HepG2 (cell line): ENCODE results near the gene MKRN1. TPM values are rescaled to one million over a fixed set of nuclear protein-coding genes. Genes with fewer than 3 reads are reported as not detected.

ENCODE experiments used
- ATAC-seq: fragments of 200-7000 bp; cut with Tn5 transposase; 3 replicates; pipeline ENCODE4 v1.9.1; 2020; ENCODE audit warnings: mild to moderate bottlenecking, moderate library complexity
- BruUV-seq: library from RNA; stranded (reverse); fragments of 400-500 nt; replicated peaks from 2 replicates; lab custom pipeline; 2021; lab: Mats Ljungman, UMichigan
- CTCF ChIA-PET: fragments of 300-600 bp; formaldehyde crosslinking; extraction: SDS; loops from one replicate; lab custom pipeline; 2021; ENCODE audit warnings: low total read pairs, inconsistent platforms, low intra/inter-chr PET ratio; lab: Yijun Ruan, JAX
- POLR2A ChIA-PET: fragments of 350-600 bp; sonication (Branson Sonifier 250); formaldehyde crosslinking; loops from one replicate; lab custom pipeline; 2020; ENCODE audit warnings: antibody characterized with exemption, inconsistent platforms; lab: Yijun Ruan, JAX
- DNase-seq: peaks from one replicate; pipeline ENCODE4 v3.0.0-alpha.2; 2015; ENCODE audit warnings: low spot score
- FAIRE-seq: peaks from 3 replicates; lab custom pipeline; 2011; peaks lifted over from hg19 to GRCh38; lab: Jason Lieb, UNC
- H2AFZ ChIP-seq: one replicate; pipeline ENCODE4 v1.6.1; 2011; ENCODE audit warnings: low read length, inconsistent platforms
- H3K27ac ChIP-seq: fragments of 300-600 bp; 3 replicates; pipeline ENCODE4 v1.8.0; 2011; ENCODE audit warnings: mixed run types, mild to moderate bottlenecking, mixed read lengths, low read length, inconsistent platforms; ENCODE audit not compliant: insufficient read depth; ENCODE audit errors: extremely low read length
- H3K27me3 ChIP-seq, 2 experiments: fragments of 200-600 bp in 1 of 2; 2 replicates in 1 of 2; 3 replicates in 1 of 2; pipeline versions ENCODE4 v1.6.0 to v1.8.0; 2011; ENCODE audit warnings: low read length in 2 of 2, mild to moderate bottlenecking in 2 of 2, moderate library complexity in 2 of 2, inconsistent platforms in 1 of 2; ENCODE audit not compliant: insufficient read depth in 2 of 2, control insufficient read depth in 1 of 2
- H3K36me3 ChIP-seq, 2 experiments: fragments of 200-600 bp in 1 of 2; replicated peaks in 1 of 2; 2 replicates in 1 of 2; 3 replicates in 1 of 2; pipeline versions ENCODE4 v1.5.1 to v1.8.0; 2011; ENCODE audit warnings: low read length in 2 of 2, inconsistent platforms in 1 of 2; ENCODE audit not compliant: insufficient read depth in 2 of 2, control insufficient read depth in 1 of 2
- H3K4me1 ChIP-seq: 2 replicates; pipeline ENCODE4 v1.5.1; 2012; ENCODE audit warnings: low read length, inconsistent platforms; ENCODE audit not compliant: insufficient read depth
- H3K4me2 ChIP-seq: 2 replicates; pipeline ENCODE4 v1.6.0; 2011; ENCODE audit warnings: low read depth, low read length, inconsistent platforms
- H3K4me3 ChIP-seq, 3 experiments: fragments of 200-600 bp in 1 of 3; sonication (generic), shearing (Covaris generic) in 1 of 3; replicated peaks in 1 of 3; 2 replicates each; pipeline ENCODE4 v1.5.1; 2011 to 2016; ENCODE audit warnings: low read length in 3 of 3, inconsistent platforms in 2 of 3, low read depth in 2 of 3, mild to moderate bottlenecking in 2 of 3, control low read depth in 1 of 3, mixed read lengths in 1 of 3; ENCODE audit not compliant: insufficient read depth in 1 of 3
- H3K79me2 ChIP-seq: one replicate; pipeline ENCODE4 v1.6.1; 2011; ENCODE audit warnings: low read length, inconsistent platforms; ENCODE audit not compliant: insufficient read depth
- H3K9ac ChIP-seq: 2 replicates; pipeline ENCODE4 v1.6.0; 2011; ENCODE audit warnings: mild to moderate bottlenecking, low read depth, low read length, inconsistent platforms; ENCODE audit not compliant: insufficient read depth
- H3K9me3 ChIP-seq: 2 replicates; pipeline ENCODE4 v1.5.1; 2012; ENCODE audit warnings: mild to moderate bottlenecking, low read length
- H4K20me1 ChIP-seq: 2 replicates; pipeline ENCODE4 v1.6.0; 2011; ENCODE audit warnings: inconsistent platforms, mild to moderate bottlenecking, low read length, moderate library complexity; ENCODE audit not compliant: insufficient read depth
- AGO1 ChIP-seq: fragments of 200-400 bp; formaldehyde crosslinking; IDR thresholded peaks from 2 replicates; pipeline ENCODE4 v1.6.1; 2017; ENCODE audit warnings: mild to moderate bottlenecking, low read depth, low read length, moderate library complexity; ENCODE audit not compliant: poor library complexity, severe bottlenecking
- DNMT3B ChIP-seq: conservative IDR thresholded peaks from 2 replicates; pipeline ENCODE4 v1.6.1; 2016; ENCODE audit warnings: missing biosample characterization, control low read depth
- HNRNPLL ChIP-seq: fragments of 200-400 bp; formaldehyde crosslinking; IDR thresholded peaks from 2 replicates; pipeline ENCODE4 v1.6.1; 2017; ENCODE audit warnings: mild to moderate bottlenecking, low read depth, low read length; ENCODE audit not compliant: poor library complexity, severe bottlenecking
- LCORL ChIP-seq, 2 experiments: fragments of 450-650 bp in 1 of 2; sonication (generic) in 1 of 2; formaldehyde crosslinking in 1 of 2; IDR thresholded peaks; 2 replicates each; pipeline versions ENCODE4 v1.5.0 to v1.6.1; 2017 to 2020; ENCODE audit warnings: antibody characterized with exemption in 1 of 2, missing genetic modification reagents in 1 of 2
- TARDBP ChIP-seq: sonication (generic); formaldehyde crosslinking; IDR thresholded peaks from 2 replicates; pipeline ENCODE4 v1.8.0; 2022; ENCODE audit warnings: mild to moderate bottlenecking, missing genetic modification reagents
- ZEB1 ChIP-seq: IDR thresholded peaks from 2 replicates; pipeline ENCODE4 v1.6.1; 2012; ENCODE audit warnings: mild to moderate bottlenecking, low read depth, inconsistent platforms; ENCODE audit not compliant: insufficient replicate concordance
- ZNF30 ChIP-seq: sonication (generic); formaldehyde crosslinking; IDR thresholded peaks from 2 replicates; pipeline ENCODE4 v1.5.0; 2020; ENCODE audit warnings: mild to moderate bottlenecking, missing genetic modification reagents
- ZNF598 ChIP-seq: sonication (generic); formaldehyde crosslinking; IDR thresholded peaks from 2 replicates; pipeline ENCODE4 v1.5.1; 2020; ENCODE audit warnings: mild to moderate bottlenecking, missing genetic modification reagents, borderline replicate concordance
- ZNF766 ChIP-seq: sonication (generic); formaldehyde crosslinking; IDR thresholded peaks from 2 replicates; pipeline ENCODE4 v1.5.0; 2020; ENCODE audit warnings: missing genetic modification reagents, borderline replicate concordance
- WGBS: methylation state at CpG from one replicate; pipeline ENCODE4 v1.1.6; 2017; ENCODE audit warnings: low lambda C conversion rate; 5-methylcytosine and 5-hydroxymethylcytosine counted together
- in situ Hi-C: cut with HindIII; loops from 2 replicates; pipeline ENCODE4 v1.10.0; 2017; ENCODE audit warnings: low pct_unique_long_range_greater_than_20kb; ENCODE audit not compliant: extremely low pct_ligation_motif_present
- intact Hi-C: fragments of 100-400 bp; cut with micrococcal nuclease; formaldehyde crosslinking; loops from one replicate; pipeline ENCODE4 v1.10.0; 2022; ENCODE audit not compliant: unreplicated experiment
- polyA plus RNA-seq, 8 experiments: library from polyadenylated mRNA; depleted of rRNA in 3 of 8; stranded (reverse) in 7 of 8; unstranded in 1 of 8; fragments of >200 nt; fragmentation: Illumina TruSeq in 4 of 8; extraction: Trizol in 4 of 8; gene quantifications; 2 replicates each; pipeline versions ENCODE4 v1.2.1 to v1.2.3, GENCODE V29; 2011 to 2016; ENCODE audit warnings: low read depth in 4 of 8, missing spikeins in 1 of 8, mixed read lengths in 1 of 8; ENCODE audit not compliant: insufficient read depth in 1 of 8
- total RNA-seq, 5 experiments: library from RNA; depleted of rRNA; stranded (reverse); fragments of >200 nt; fragmentation: Illumina TruSeq; extraction: Trizol; gene quantifications; 2 replicates each; pipeline ENCODE4 v1.2.3, GENCODE V29; 2016; ENCODE audit warnings: low read depth in 1 of 5
- TF ChIP-seq, protein P1 (sequence below): sonication (generic); formaldehyde crosslinking; IDR thresholded peaks from 2 replicates; pipeline ENCODE4 v1.8.0; 2022; ENCODE audit warnings: missing genetic modification reagents, mild to moderate bottlenecking, inconsistent platforms, borderline replicate concordance
- TF ChIP-seq, protein P2 (sequence below): sonication (generic); formaldehyde crosslinking; IDR thresholded peaks from 2 replicates; pipeline ENCODE4 v1.5.1; 2020; ENCODE audit warnings: mild to moderate bottlenecking, missing genetic modification reagents, moderate library complexity
- TF ChIP-seq, protein P3 (sequence below): sonication (generic); formaldehyde crosslinking; IDR thresholded peaks from 2 replicates; pipeline ENCODE4 v1.4.0; 2020; ENCODE audit warnings: missing genetic modification reagents
- TF ChIP-seq, protein P4 (sequence below): sonication (generic); formaldehyde crosslinking; IDR thresholded peaks from 2 replicates; pipeline ENCODE4 v1.8.1; 2023; ENCODE audit warnings: missing genetic modification reagents, mild to moderate bottlenecking, borderline replicate concordance

MKRN1 gene
- total and polyA plus RNA-seq, 2 of the 13 experiments (the other 11 are each of a cell fraction or from before 2014, with no cell fraction given): 28.5 to 32.8 TPM

DNA sequence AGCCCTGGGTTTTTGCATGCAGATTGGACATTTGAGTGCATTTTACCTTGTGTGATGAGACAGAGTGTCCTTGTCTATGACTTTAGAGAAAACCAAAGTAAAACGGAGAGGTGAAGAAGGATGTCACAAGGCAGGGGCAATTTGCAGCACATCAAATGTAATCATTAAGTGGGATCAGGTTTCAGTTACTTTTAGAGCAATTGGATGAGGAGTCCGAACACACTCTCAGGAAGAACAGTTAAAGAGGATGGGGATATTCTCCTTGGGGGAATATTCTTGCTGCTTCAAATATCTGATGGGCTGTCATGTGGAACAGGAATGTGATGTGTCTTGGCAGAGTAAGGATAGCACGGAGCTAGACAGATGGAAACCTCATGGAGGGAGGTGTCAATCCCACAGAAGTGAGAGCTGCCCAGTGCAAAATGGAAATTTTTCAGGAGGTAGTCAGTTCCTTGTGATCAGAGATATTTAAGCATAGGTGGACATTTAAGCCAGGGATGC, 74.7 kb downstream of the MKRN1 start (continued):
- TF ChIP-seq ZNF766 (CRISPR knock-in tag): no peak

DNA sequence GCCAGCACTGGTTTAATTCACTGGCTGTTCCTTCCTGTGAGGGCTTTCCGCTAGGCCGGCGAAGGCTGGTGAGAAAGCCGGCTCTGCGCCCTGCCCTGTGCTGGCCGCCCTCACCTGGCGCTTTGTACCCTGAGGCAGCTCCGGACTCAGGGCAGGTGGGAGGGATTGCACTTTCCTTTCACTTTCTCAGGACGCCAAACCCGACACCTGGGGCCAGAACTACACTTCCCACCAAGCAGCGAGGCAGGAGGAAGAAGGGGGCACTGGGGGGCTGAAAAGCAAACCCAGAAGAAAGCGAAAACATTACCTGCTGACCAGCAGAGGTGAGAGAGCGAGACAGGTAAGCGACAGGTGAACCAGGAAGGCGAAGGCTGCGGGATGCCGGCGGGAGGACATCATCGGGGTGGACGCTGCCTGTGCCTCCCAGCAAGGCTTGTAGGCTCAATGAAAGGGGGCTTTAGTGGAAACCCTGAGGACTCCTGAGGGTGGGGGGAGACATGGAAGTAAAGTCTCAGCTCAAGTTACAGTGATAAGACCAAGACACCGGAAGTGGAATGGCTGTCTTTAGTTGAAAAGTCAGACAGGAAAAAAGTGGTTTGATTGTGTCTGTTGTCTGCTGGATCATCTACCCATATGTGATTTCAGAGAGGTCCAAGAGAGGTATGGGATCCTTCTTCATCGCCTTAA, 75.3 kb downstream of the MKRN1 start, which contains the start of gene RAB19:
TSS of gene RAB19 (plus strand) at position 181 of the 687 bp plus-strand sequence. CDS start 3,589 bp downstream, outside the sequence.
- H3K79me2 ChIP-seq: no peaks in the 10 kb centered on the region
- no peak within 1 kb of the TSS for H2AFZ ChIP-seq
- H3K27me3 ChIP-seq: no peaks in the 10 kb centered on the region; a peak in 1 of 5 replicates
- POLR2A ChIA-PET: no interaction called here
- no peaks in the 10 kb centered on the region for H3K9me3 ChIP-seq
- in situ Hi-C loops (no loop called here), intact Hi-C loops (no loop called here)
- BruUV-seq: no TSS peak
- H4K20me1 ChIP-seq: no peaks in the 10 kb centered on the region
- DNase-seq: no peak
- 7% methylated on average over 21 of the region's 22 CpGs for WGBS
- peak within 1 kb of the TSS; percentile 46 to 68 (median 54) for H3K4me3 ChIP-seq
- FAIRE-seq: no peak
- no peaks in the 10 kb centered on the region for H3K36me3 ChIP-seq
- peak within 1 kb of the TSS; percentile 82 for H3K4me2 ChIP-seq
- no peak within 1 kb of the TSS for H3K27ac ChIP-seq
- ATAC-seq: peak; percentile 92
- CTCF ChIA-PET: no interaction called here
- H3K9ac ChIP-seq: no peak within 1 kb of the TSS
- H3K4me1 ChIP-seq: peaks cover 14% of the 10 kb centered on the region; the same call in 1 of the 2 replicates
- peak; percentile 98 for TF ChIP-seq ZEB1
- TF ChIP-seq ZNF598 (CRISPR knock-in tag): peak; percentile 31; the same call in 1 of the 2 replicates
- TF ChIP-seq, protein P1, sequence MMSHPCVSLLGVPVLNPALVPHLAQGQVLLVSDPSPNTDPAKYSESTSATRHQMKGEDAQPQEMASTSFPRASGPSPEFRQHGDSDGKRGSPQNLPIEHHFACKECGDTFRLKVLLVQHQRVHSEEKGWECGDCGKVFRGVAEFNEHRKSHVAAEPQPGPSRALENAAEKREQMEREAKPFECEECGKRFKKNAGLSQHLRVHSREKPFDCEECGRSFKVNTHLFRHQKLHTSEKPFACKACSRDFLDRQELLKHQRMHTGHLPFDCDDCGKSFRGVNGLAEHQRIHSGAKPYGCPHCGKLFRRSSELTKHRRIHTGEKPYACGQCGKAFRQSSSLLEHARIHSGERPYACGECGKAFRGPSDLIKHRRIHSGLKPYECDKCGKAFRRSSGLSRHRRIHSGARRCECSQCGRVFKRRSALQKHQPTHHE (CRISPR knock-in tag): no peak
- peak; percentile 31 for TF ChIP-seq HNRNPLL
- no peak for TF ChIP-seq ZNF30 (CRISPR knock-in tag)
- TF ChIP-seq DNMT3B: no peak
- TF ChIP-seq, protein P2, sequence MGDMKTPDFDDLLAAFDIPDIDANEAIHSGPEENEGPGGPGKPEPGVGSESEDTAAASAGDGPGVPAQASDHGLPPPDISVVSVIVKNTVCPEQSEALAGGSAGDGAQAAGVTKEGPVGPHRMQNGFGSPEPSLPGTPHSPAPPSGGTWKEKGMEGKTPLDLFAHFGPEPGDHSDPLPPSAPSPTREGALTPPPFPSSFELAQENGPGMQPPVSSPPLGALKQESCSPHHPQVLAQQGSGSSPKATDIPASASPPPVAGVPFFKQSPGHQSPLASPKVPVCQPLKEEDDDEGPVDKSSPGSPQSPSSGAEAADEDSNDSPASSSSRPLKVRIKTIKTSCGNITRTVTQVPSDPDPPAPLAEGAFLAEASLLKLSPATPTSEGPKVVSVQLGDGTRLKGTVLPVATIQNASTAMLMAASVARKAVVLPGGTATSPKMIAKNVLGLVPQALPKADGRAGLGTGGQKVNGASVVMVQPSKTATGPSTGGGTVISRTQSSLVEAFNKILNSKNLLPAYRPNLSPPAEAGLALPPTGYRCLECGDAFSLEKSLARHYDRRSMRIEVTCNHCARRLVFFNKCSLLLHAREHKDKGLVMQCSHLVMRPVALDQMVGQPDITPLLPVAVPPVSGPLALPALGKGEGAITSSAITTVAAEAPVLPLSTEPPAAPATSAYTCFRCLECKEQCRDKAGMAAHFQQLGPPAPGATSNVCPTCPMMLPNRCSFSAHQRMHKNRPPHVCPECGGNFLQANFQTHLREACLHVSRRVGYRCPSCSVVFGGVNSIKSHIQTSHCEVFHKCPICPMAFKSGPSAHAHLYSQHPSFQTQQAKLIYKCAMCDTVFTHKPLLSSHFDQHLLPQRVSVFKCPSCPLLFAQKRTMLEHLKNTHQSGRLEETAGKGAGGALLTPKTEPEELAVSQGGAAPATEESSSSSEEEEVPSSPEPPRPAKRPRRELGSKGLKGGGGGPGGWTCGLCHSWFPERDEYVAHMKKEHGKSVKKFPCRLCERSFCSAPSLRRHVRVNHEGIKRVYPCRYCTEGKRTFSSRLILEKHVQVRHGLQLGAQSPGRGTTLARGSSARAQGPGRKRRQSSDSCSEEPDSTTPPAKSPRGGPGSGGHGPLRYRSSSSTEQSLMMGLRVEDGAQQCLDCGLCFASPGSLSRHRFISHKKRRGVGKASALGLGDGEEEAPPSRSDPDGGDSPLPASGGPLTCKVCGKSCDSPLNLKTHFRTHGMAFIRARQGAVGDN (CRISPR knock-in tag): peak; percentile 45
- no peak for TF ChIP-seq AGO1
- TF ChIP-seq, protein P3, sequence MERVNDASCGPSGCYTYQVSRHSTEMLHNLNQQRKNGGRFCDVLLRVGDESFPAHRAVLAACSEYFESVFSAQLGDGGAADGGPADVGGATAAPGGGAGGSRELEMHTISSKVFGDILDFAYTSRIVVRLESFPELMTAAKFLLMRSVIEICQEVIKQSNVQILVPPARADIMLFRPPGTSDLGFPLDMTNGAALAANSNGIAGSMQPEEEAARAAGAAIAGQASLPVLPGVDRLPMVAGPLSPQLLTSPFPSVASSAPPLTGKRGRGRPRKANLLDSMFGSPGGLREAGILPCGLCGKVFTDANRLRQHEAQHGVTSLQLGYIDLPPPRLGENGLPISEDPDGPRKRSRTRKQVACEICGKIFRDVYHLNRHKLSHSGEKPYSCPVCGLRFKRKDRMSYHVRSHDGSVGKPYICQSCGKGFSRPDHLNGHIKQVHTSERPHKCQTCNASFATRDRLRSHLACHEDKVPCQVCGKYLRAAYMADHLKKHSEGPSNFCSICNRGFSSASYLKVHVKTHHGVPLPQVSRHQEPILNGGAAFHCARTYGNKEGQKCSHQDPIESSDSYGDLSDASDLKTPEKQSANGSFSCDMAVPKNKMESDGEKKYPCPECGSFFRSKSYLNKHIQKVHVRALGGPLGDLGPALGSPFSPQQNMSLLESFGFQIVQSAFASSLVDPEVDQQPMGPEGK (CRISPR knock-in tag): peak; percentile 11; the same call in 1 of the 2 replicates
- TF ChIP-seq, protein P4, sequence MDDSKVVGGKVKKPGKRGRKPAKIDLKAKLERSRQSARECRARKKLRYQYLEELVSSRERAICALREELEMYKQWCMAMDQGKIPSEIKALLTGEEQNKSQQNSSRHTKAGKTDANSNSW (CRISPR knock-in tag): no peak
- no peak for TF ChIP-seq TARDBP (CRISPR knock-in tag)
- no peak for TF ChIP-seq LCORL (IDR thresholded peaks at IDR 0.05)
- no peak for TF ChIP-seq LCORL (CRISPR knock-in tag; IDR thresholded peaks at IDR 0.05)
